ENCODE data around the gene ELOA2.

DNA sequence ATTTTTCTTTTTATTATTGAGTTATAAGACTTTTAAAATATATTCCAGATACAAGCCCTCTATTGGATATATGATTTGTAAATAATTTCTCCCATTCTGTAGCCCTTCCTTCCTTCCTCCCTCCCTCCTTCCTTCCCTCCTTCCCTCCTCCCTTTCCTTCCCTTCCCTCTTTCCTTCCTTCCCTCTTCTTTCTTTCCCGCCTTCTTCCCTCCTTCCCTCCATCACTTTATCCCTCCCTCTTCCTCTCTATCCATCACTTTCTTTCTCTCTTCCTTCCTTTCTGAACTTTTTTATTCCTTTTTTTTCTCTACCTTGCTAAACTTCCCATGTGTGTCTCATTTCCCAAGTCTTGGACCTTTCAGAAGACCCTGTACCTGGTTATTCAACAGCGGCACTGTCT lies 45.5 kb upstream of the ELOA2 start:
- TF ChIP-seq, protein P1, sequence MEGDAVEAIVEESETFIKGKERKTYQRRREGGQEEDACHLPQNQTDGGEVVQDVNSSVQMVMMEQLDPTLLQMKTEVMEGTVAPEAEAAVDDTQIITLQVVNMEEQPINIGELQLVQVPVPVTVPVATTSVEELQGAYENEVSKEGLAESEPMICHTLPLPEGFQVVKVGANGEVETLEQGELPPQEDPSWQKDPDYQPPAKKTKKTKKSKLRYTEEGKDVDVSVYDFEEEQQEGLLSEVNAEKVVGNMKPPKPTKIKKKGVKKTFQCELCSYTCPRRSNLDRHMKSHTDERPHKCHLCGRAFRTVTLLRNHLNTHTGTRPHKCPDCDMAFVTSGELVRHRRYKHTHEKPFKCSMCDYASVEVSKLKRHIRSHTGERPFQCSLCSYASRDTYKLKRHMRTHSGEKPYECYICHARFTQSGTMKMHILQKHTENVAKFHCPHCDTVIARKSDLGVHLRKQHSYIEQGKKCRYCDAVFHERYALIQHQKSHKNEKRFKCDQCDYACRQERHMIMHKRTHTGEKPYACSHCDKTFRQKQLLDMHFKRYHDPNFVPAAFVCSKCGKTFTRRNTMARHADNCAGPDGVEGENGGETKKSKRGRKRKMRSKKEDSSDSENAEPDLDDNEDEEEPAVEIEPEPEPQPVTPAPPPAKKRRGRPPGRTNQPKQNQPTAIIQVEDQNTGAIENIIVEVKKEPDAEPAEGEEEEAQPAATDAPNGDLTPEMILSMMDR (IDR thresholded peaks at IDR 0.05; ENCODE audit: insufficient read depth, low read depth, low read length) = no peak
- TF ChIP-seq EZH2 (IDR thresholded peaks at IDR 0.05; ENCODE audit: insufficient read depth, low read length) = no peak

All from astrocyte (in vitro differentiated cells and primary cell).